ENCODE data around the gene BLVRB.

BLVRB gene

GRCh38 chr19:40465557-40466218, at the start of gene BLVRB:
Gene BLVRB, minus strand, starts transcription at chr19:40465745. Its CDS starts 57 bp downstream, at chr19:40465688.
- Histone ChIP-seq H2AFZ (ENCODE audit: low read length) (peak within 1 kb of the TSS; percentile 93), H4K20me1 (ENCODE audit: insufficient read depth, low read length, poor library complexity, severe bottlenecking) (no peaks in the 10 kb centered on the region), H3K79me2 (ENCODE audit: insufficient read depth, low read length) (no peaks in the 10 kb centered on the region), H3K27me3 (ENCODE audit: insufficient read depth, low read length, poor library complexity, severe bottlenecking) (no peaks in the 10 kb centered on the region), H3K9me2 (replicated peaks; ENCODE audit: low read depth, low read length) (no peaks in the 10 kb centered on the region), H3K4me2 (ENCODE audit: low read depth, low read length, poor library complexity, severe bottlenecking) (peak within 1 kb of the TSS; percentile 73), H3F3A (ENCODE audit: low read depth) (no peaks in the 10 kb centered on the region), H3K9ac (ENCODE audit: low read depth, low read length, poor library complexity, severe bottlenecking) (peak within 1 kb of the TSS; percentile 65), H3K36me3 (ENCODE audit: insufficient read depth, low read length) (no peaks in the 10 kb centered on the region), H3K4me1 (ENCODE audit: insufficient read depth, low read length, poor library complexity, severe bottlenecking) (peaks cover 13% of the 10 kb centered on the region), H3K9me3 (ENCODE audit: insufficient read depth, low read depth, low read length) (no peaks in the 10 kb centered on the region), H3K4me3 (ENCODE audit: low read length, poor library complexity, severe bottlenecking) (peak within 1 kb of the TSS; percentile 75)
- TF ChIP-seq CTCF (conservative IDR thresholded peaks at IDR 0.05; ENCODE audit: low read length), result no peak
- TF ChIP-seq EZH2phosphoT487 (IDR thresholded peaks at IDR 0.05; ENCODE audit: borderline replicate concordance), result no peak

DNA sequence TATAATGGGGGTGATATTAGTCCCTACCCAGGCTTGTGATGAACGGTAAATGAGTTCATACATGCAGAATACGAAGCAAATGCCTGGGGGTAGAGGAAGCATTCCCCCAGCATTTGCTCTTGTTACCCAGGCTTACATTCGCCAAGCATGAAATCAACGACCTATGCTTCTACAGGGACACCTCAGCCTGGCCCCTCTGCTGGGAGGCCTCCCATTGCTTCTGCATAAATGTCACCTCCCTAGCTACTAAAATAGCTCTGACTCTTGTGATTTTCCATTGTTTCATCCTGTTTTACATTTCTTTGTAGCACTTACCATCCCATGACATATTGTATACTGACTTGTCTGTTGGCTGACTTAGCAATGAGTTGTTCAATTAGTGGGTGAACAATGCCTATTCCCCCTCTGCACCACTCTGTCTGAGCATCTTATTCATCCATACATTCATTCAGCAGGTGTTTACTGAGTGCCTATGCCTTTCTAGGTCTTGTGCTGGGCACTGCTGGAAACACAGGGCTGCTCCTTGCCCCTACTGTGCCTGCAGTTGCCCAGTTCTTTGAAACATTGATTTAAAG, 48.3 kb upstream of the BLVRB start:
- Histone ChIP-seq H3K9me2 (replicated peaks; ENCODE audit: low read depth, low read length) (no peaks in the 10 kb centered on the region), H3K27me3 (ENCODE audit: insufficient read depth, low read length, poor library complexity, severe bottlenecking) (no peaks in the 10 kb centered on the region), H3K36me3 (ENCODE audit: insufficient read depth, low read length) (no peaks in the 10 kb centered on the region), H2AFZ (ENCODE audit: low read length) (no peak overlapping the region), H3K4me1 (ENCODE audit: insufficient read depth, low read length, poor library complexity, severe bottlenecking) (no peaks in the 10 kb centered on the region), H4K20me1 (ENCODE audit: insufficient read depth, low read length, poor library complexity, severe bottlenecking) (no peaks in the 10 kb centered on the region), H3K79me2 (ENCODE audit: insufficient read depth, low read length) (no peaks in the 10 kb centered on the region), H3F3A (ENCODE audit: low read depth) (no peaks in the 10 kb centered on the region), H3K4me2 (ENCODE audit: low read depth, low read length, poor library complexity, severe bottlenecking) (no peak overlapping the region), H3K9me3 (ENCODE audit: insufficient read depth, low read depth, low read length) (no peaks in the 10 kb centered on the region), H3K4me3 (ENCODE audit: low read length, poor library complexity, severe bottlenecking) (no peak overlapping the region), H3K9ac (ENCODE audit: low read depth, low read length, poor library complexity, severe bottlenecking) (no peak overlapping the region)
- no peak for TF ChIP-seq EZH2phosphoT487 (IDR thresholded peaks at IDR 0.05; ENCODE audit: borderline replicate concordance)
- no peak for TF ChIP-seq CTCF (conservative IDR thresholded peaks at IDR 0.05; ENCODE audit: low read length)

DNA sequence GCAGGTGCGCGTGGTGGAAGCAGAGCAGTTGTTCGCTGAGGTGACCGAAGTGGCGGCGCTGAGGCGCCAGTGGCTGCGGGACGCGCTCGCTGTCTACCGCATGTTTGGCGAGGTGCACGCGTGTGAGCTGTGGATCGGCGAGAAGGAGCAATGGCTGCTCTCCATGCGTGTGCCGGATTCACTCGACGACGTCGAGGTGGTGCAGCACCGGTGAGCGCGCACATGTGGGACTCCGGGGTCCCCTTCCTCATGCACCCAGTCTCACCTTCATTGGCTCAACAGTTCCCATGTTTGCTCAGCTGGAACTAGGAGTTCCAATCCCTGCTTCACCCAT, 47.8 kb upstream of the BLVRB start:
- Histone ChIP-seq H3K9me2 (replicated peaks; ENCODE audit: low read depth, low read length) (no peaks in the 10 kb centered on the region), H3K4me3 (ENCODE audit: low read length, poor library complexity, severe bottlenecking) (no peak overlapping the region), H3K9me3 (ENCODE audit: insufficient read depth, low read depth, low read length) (no peaks in the 10 kb centered on the region), H3K9ac (ENCODE audit: low read depth, low read length, poor library complexity, severe bottlenecking) (no peak overlapping the region), H2AFZ (ENCODE audit: low read length) (no peak overlapping the region), H3K79me2 (ENCODE audit: insufficient read depth, low read length) (no peaks in the 10 kb centered on the region), H3K4me1 (ENCODE audit: insufficient read depth, low read length, poor library complexity, severe bottlenecking) (no peaks in the 10 kb centered on the region), H4K20me1 (ENCODE audit: insufficient read depth, low read length, poor library complexity, severe bottlenecking) (no peaks in the 10 kb centered on the region), H3K27me3 (ENCODE audit: insufficient read depth, low read length, poor library complexity, severe bottlenecking) (no peaks in the 10 kb centered on the region), H3K4me2 (ENCODE audit: low read depth, low read length, poor library complexity, severe bottlenecking) (no peak overlapping the region), H3F3A (ENCODE audit: low read depth) (no peaks in the 10 kb centered on the region), H3K36me3 (ENCODE audit: insufficient read depth, low read length) (no peaks in the 10 kb centered on the region)
- TF ChIP-seq EZH2phosphoT487 (IDR thresholded peaks at IDR 0.05; ENCODE audit: borderline replicate concordance), result no peak
- no peak for TF ChIP-seq CTCF (conservative IDR thresholded peaks at IDR 0.05; ENCODE audit: low read length)

Measured in Loucy (cell line).